GM20431 (cell line): Measurements from ENCODE around the gene PLEKHB1.
"Not testable (repeated sequence)": the region's sequence is repeated elsewhere in the genome, so short reads cannot be mapped to it uniquely, and the experiment has no call there.

Source experiments
- in situ Hi-C: fragments of 300-500 bp; cut with MseI, MboI; formaldehyde crosslinking; loops from one replicate; pipeline ENCODE4 v1.15.0; 2020; ENCODE audit warnings: low sequenced_read_pairs; ENCODE audit not compliant: unreplicated experiment

PLEKHB1 gene

DNA sequence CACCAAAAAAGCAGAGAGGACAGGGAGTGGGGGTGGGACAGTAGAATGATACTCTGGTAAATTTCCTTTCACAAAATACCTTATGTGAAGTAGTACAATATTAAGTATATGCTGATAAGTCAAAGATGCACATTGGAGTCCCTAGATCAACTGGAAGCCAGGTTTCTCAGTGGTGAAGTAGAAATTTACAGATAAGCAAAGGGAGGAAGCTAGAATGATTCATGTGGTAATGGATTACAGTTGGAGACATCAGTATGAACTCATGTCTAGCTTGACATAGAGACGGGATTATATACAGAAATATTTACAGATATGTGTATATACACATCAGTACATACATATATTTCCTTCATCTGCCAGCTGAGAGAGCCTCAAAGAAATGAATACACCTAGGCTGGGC, 21.5 kb downstream of the PLEKHB1 start:
- in situ Hi-C loops: no loop called here

DNA sequence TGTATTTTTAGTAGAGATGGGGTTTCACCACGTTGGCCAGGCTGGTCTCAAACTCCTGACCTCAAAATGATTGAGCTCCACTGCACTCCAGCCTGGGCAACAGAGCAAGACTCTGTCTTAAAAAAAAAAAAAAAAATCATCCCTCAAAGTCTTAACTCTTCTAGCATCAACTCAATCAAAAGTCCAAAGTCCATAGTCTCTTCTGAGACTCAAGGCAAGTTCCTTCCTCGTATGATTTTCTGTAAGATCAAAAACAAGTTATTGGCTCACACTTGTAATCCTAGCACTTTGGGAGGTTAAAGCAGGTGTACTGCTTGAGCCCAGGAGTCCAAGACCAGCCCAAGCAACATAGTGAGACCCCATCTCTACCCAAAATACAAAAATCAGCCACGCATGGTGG, 24.4 kb downstream of the PLEKHB1 start:
- in situ Hi-C loops: no loop called here

DNA sequence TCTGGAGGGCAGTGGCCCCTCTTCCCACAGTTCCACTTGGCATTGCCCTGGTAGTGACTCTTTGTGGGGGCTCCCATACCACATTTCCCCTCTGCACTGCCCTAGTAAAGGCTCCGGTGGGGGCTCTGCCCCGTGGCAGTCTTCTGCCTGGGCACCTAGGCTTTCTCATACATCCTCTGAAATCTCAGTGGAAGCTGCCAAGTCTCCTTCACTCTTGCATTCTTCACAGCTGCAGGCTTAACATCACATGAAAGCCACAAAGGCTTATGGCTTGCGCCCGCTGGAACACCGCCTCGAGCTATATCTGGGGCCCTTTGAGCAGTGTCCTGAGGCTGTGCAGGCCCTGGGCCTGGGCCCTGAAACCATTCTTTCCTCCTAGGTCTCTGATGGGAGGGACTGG, 25.3 kb downstream of the PLEKHB1 start:
- in situ Hi-C loops: no loop called here

DNA sequence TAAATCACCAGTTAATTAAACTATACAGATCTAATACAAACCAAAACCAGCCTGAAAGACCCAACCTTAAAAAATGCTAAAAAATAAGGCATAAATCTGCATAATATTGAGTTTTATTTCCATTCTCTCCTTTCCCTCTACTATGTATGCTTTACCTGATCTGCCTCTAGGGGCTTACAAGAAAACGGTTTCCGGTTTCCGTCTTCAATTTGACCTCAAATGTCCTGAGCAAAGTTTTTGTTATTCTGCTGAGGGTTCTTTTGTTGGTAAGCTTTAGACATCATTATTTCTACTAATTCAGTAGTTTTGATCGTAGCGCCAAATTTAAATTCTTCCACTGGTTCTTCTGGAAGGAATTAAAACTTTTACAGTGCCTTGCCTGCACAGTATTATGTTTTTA, 30.2 kb downstream of the PLEKHB1 start:
- in situ Hi-C loops: not testable (repeated sequence)

DNA sequence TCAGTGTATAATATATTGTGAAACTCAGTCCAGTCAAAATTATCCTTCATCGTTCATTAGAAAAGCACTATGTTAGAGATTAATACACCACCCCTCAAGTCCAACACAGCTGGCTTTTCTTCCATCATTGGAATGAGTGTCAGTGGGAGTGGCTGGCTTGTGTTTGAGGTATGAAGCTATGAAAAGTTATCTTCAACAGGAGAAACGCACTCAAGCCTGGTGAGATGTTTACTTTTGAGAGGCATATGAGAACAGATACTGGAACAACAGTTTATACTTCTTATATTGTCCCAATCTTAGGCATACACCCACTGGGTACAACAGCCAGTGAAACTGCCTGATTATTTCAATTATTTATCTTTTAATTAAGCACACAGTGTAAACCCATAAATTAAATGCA, 34.3 kb downstream of the PLEKHB1 start:
- in situ Hi-C loops: no loop called here

DNA sequence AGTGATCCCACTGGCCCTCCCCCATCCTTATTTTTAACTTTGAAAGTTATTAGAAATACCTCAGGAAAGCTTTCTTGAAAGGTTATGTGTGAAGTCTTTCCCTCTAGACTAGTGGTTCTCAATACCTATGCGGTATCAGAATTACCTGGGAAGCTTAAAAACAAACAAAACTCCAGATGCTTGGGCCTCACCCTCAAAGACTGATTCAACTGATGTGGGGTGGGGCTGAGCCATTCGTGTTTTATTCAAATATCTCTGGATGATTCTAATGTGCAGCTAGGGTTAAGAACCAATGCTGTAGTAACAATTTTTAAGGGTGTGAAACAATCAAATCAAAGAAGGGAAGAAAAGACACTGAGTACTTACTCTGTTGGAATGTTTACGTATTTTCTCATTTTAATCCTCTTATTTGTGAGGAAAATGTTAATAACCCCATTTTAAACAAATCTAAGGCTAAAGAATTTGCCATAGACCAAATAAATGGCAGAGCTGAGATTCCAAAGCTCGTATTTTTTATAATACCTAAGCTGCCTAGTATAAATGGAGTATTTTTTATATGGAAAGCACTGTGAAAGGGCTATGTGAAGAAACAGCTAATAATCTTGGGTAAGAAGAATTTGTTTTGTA, 47.6 kb downstream of the PLEKHB1 start:
- in situ Hi-C loops: no loop called here

DNA sequence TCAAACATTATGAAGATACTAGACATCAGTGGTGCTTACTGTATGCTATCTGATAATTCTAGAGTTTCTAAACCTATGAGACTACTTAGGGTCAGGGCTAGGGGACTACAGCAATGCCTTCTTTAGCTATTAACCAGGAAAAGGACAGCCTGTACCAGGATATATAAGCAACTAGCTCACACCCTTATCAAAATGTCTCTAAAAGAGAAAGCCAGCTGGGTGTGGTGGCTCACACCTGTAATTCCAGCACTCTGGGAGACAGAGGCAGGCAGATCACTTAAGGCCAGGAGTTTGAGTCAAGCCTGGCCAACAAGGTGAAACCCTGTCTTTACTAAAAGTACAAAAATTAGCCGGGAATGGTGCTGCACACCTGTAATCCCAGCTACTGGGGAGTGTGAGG, 58.7 kb downstream of the PLEKHB1 start:
- in situ Hi-C loops: no loop called here

DNA sequence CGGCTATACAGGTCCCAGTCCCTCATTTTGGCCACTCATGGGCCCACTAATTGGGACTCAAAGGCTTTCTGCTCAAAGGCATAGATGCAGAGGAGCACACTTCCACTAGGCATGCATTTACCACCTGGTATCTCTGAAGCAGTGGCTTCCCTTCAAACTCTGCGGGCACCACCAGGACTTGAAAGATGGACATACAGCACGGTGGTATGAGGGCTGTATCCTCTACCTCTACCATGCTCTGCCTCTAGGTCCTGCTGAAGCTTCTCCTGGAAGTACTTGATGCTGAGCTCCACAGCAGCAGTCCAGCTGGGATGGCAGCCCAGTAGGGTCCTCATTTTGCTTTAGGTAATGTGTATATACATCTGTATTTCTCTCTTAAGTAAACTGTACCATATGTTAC, 64.6 kb downstream of the PLEKHB1 start:
- in situ Hi-C loops: no loop called here
